ENCODE data around the gene SNAP47.

SNAP47 gene

DNA sequence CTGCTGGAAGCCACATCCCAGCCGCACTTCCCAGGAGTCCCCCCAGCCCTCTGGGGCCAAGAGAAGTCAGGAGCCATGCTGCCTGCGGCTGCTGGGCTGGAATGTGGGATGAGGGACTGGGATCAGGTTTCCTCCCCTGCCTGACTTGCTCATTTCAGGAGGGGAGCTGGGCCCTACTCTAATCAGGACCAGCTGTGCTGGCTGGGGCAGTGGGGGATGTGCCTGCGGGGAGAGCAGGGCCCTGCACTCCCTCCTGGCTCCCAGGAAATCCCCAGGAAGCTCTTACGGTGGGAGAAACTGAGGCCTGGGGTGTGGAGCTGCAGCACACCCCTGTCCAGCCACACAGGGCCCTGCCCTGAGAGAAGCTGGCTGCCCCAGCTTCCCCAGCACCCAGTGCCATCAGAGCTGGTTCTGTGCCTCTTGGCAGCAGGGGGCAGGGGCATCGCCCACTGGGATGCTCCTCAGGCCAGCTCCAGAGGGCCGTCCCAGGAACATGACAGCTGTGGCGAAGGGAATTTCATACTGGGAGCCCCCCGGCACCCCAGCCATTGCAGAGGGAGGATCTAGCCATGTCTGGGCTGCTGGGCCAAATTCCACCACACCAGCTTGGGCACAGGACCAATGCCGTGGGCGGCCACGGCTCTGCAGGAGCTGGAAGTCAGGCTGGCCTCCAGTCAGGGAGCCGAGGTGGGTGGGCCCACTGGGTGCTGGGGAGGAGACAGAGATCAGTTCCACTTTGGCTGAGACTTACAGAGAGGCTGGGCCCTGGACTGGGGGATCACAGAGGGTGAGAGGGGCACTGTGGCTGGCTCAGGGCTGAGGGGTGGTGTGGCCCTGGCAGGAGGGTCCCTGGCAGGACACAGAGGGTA lies 58.9 kb downstream of the SNAP47 start:
- no peaks in the 10 kb centered on the region for H3K79me2 ChIP-seq (ENCODE audit: insufficient read depth, low read length)
- no peaks in the 10 kb centered on the region for H3K9me3 ChIP-seq (ENCODE audit: insufficient read depth, low read length)
- H3K4me2 ChIP-seq (ENCODE audit: low read depth, low read length, poor library complexity, severe bottlenecking), result no peak overlapping the region
- no peak overlapping the region for H3K4me3 ChIP-seq (ENCODE audit: insufficient read depth, low read length, poor library complexity, severe bottlenecking)
- H3F3A ChIP-seq (ENCODE audit: insufficient read depth), result no peaks in the 10 kb centered on the region
- no peak overlapping the region for H3K9ac ChIP-seq (ENCODE audit: low read length)
- H4K20me1 ChIP-seq (ENCODE audit: low read depth, low read length), result no peaks in the 10 kb centered on the region
- H3K36me3 ChIP-seq (ENCODE audit: low read length), result no peaks in the 10 kb centered on the region
- H3K9me2 ChIP-seq (replicated peaks; ENCODE audit: insufficient read depth, low read length), result no peaks in the 10 kb centered on the region
- no peak overlapping the region for H3K27ac ChIP-seq (ENCODE audit: low read depth, low read length)
- H2AFZ ChIP-seq (ENCODE audit: low read depth, low read length, severe bottlenecking), result no peak overlapping the region
- no peak for TF ChIP-seq EZH2phosphoT487 (conservative IDR thresholded peaks at IDR 0.05; ENCODE audit: low read length)
- TF ChIP-seq, protein P1, sequence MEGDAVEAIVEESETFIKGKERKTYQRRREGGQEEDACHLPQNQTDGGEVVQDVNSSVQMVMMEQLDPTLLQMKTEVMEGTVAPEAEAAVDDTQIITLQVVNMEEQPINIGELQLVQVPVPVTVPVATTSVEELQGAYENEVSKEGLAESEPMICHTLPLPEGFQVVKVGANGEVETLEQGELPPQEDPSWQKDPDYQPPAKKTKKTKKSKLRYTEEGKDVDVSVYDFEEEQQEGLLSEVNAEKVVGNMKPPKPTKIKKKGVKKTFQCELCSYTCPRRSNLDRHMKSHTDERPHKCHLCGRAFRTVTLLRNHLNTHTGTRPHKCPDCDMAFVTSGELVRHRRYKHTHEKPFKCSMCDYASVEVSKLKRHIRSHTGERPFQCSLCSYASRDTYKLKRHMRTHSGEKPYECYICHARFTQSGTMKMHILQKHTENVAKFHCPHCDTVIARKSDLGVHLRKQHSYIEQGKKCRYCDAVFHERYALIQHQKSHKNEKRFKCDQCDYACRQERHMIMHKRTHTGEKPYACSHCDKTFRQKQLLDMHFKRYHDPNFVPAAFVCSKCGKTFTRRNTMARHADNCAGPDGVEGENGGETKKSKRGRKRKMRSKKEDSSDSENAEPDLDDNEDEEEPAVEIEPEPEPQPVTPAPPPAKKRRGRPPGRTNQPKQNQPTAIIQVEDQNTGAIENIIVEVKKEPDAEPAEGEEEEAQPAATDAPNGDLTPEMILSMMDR (IDR thresholded peaks at IDR 0.05; ENCODE audit: insufficient read depth, low read length, poor library complexity, severe bottlenecking), result no peak
- no peaks in the 10 kb centered on the region for H3K27me3 ChIP-seq (ENCODE audit: low read length)

DNA sequence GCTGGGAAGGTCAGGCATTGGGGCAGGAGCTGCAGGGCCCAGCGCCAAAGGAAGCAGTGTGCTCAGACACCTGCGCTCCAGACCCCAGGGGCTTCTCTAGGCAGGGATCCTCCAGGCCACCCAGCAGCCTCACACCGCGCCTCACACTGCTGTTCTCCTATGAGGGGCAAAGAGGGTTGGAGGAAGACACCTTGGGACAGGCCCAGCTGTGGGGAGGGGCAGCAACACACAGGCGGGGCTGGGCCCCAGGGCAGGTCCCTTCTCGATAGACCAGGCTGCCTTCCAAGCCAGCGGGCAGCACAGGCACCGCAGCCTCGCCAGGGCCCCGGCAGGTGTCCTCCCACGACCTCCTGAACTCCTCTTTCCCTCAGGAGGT lies 59.6 kb downstream of the SNAP47 start:
- Histone ChIP-seq H3K4me3 (ENCODE audit: insufficient read depth, low read length, poor library complexity, severe bottlenecking) (no peak overlapping the region), H3K4me2 (ENCODE audit: low read depth, low read length, poor library complexity, severe bottlenecking) (no peak overlapping the region), H2AFZ (ENCODE audit: low read depth, low read length, severe bottlenecking) (no peak overlapping the region), H3K27me3 (ENCODE audit: low read length) (no peaks in the 10 kb centered on the region), H3K27ac (ENCODE audit: low read depth, low read length) (no peak overlapping the region), H3K9me3 (ENCODE audit: insufficient read depth, low read length) (no peaks in the 10 kb centered on the region), H3K79me2 (ENCODE audit: insufficient read depth, low read length) (no peaks in the 10 kb centered on the region), H3K9ac (ENCODE audit: low read length) (no peak overlapping the region), H3F3A (ENCODE audit: insufficient read depth) (no peaks in the 10 kb centered on the region), H3K36me3 (ENCODE audit: low read length) (no peaks in the 10 kb centered on the region), H4K20me1 (ENCODE audit: low read depth, low read length) (no peaks in the 10 kb centered on the region), H3K9me2 (replicated peaks; ENCODE audit: insufficient read depth, low read length) (no peaks in the 10 kb centered on the region)
- no peak for TF ChIP-seq EZH2phosphoT487 (conservative IDR thresholded peaks at IDR 0.05; ENCODE audit: low read length)

DNA sequence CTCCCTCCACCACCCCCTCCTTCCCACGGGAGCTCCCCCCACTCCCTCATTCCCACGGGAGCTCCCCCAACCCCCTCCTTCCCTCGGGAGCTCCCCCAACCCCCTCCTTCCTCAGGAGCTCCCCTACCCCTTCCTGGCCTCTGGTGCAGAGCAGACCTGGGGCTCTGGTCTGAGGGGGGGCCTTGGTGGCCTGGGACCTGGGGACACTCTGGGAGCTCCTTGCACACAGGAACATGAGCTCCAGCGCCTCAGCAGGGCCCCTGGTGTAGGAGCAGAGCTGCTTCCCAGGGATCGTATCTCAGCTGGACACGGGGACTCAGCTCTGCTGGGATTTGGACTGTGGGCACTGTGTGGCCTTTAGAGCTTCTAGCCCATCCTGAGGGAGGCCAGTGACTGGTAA lies 60.5 kb downstream of the SNAP47 start:
- H3K27me3 ChIP-seq (ENCODE audit: low read length), result no peaks in the 10 kb centered on the region
- H3K9ac ChIP-seq (ENCODE audit: low read length), result no peak overlapping the region
- no peaks in the 10 kb centered on the region for H3K9me3 ChIP-seq (ENCODE audit: insufficient read depth, low read length)
- H4K20me1 ChIP-seq (ENCODE audit: low read depth, low read length), result no peaks in the 10 kb centered on the region
- no peak overlapping the region for H3K4me3 ChIP-seq (ENCODE audit: insufficient read depth, low read length, poor library complexity, severe bottlenecking)
- TF ChIP-seq EZH2phosphoT487 (conservative IDR thresholded peaks at IDR 0.05; ENCODE audit: low read length), result no peak
- TF ChIP-seq, protein P1 (IDR thresholded peaks at IDR 0.05; ENCODE audit: insufficient read depth, low read length, poor library complexity, severe bottlenecking), result no peak
- no peak overlapping the region for H3K27ac ChIP-seq (ENCODE audit: low read depth, low read length)
- H2AFZ ChIP-seq (ENCODE audit: low read depth, low read length, severe bottlenecking), result no peak overlapping the region
- no peaks in the 10 kb centered on the region for H3K9me2 ChIP-seq (replicated peaks; ENCODE audit: insufficient read depth, low read length)
- no peaks in the 10 kb centered on the region for H3K36me3 ChIP-seq (ENCODE audit: low read length)
- no peaks in the 10 kb centered on the region for H3K79me2 ChIP-seq (ENCODE audit: insufficient read depth, low read length)
- no peaks in the 10 kb centered on the region for H3F3A ChIP-seq (ENCODE audit: insufficient read depth)
- no peak overlapping the region for H3K4me2 ChIP-seq (ENCODE audit: low read depth, low read length, poor library complexity, severe bottlenecking)

DNA sequence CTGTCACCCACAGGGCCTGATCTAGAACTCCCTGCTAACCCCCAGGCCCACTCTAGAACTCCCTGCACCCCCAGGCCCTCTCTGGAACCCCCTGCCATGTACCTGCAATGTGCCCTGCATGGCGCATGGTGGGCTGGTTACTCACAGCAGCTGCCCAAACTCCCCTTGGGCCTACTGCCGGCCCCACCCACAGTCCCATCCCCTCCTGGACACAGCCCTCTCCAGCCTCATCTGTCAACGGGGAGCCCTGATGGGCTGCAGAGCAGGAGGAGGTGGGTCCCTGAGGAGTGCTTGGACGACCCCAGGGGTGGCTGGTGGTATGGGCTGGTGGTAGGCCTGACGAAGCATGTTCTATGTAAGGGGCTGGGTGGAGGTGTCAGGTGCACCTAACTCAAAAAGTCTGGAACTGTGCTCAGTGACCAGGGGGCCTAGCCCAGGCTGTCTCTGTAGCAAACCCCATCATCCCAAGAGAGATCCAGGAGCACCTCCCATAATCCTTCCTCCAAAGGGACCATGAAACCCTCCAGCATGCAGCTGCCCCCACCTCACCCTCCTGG lies 61.2 kb downstream of the SNAP47 start:
- Histone ChIP-seq H2AFZ (ENCODE audit: low read depth, low read length, severe bottlenecking) (no peak overlapping the region), H3K9me3 (ENCODE audit: insufficient read depth, low read length) (no peaks in the 10 kb centered on the region), H3K4me2 (ENCODE audit: low read depth, low read length, poor library complexity, severe bottlenecking) (no peak overlapping the region), H3K27ac (ENCODE audit: low read depth, low read length) (no peak overlapping the region), H3K9me2 (replicated peaks; ENCODE audit: insufficient read depth, low read length) (no peaks in the 10 kb centered on the region), H3K4me3 (ENCODE audit: insufficient read depth, low read length, poor library complexity, severe bottlenecking) (no peak overlapping the region), H4K20me1 (ENCODE audit: low read depth, low read length) (no peaks in the 10 kb centered on the region), H3K27me3 (ENCODE audit: low read length) (no peaks in the 10 kb centered on the region), H3K9ac (ENCODE audit: low read length) (no peak overlapping the region), H3F3A (ENCODE audit: insufficient read depth) (no peaks in the 10 kb centered on the region), H3K36me3 (ENCODE audit: low read length) (no peaks in the 10 kb centered on the region), H3K79me2 (ENCODE audit: insufficient read depth, low read length) (no peaks in the 10 kb centered on the region)
- TF ChIP-seq, protein P1 (IDR thresholded peaks at IDR 0.05; ENCODE audit: insufficient read depth, low read length, poor library complexity, severe bottlenecking), result no peak
- TF ChIP-seq EZH2phosphoT487 (conservative IDR thresholded peaks at IDR 0.05; ENCODE audit: low read length), result no peak
